Measurements from ENCODE around the gene RPS3A. TPM values are rescaled to one million over a fixed set of nuclear protein-coding genes. Genes with fewer than 3 reads are reported as not detected.
"Not testable (repeated sequence)": the region's sequence is repeated elsewhere in the genome, so short reads cannot be mapped to it uniquely, and the experiment has no call there.

RPS3A gene
- 1,000 to 10,000 TPM; 1,247 to 2,958 TPM for total RNA-seq
- polyA plus RNA-seq, result 1,000 to 10,000 TPM; 2,201 to 2,793 TPM
- long read RNA-seq, donor 1, transcript RPS3A-205 (6 exons, 674 nt), result minor isoform, 21 of 3,511 reads
- long read RNA-seq, donor 1, transcript RPS3A-208 (4 exons, 576 nt), result minor isoform, 10 of 3,511 reads
- long read RNA-seq, donor 1, transcript RPS3A-201 (6 exons, 934 nt), result major isoform, 3,101 of 3,511 reads
- long read RNA-seq, donor 1, partial matches to known transcripts, result 295 of 3,511 reads
- long read RNA-seq, donor 1, other reads (novel, unspliced or antisense), result 81 of 3,511 reads
- long read RNA-seq, donor 2, transcript RPS3A-208 (4 exons, 576 nt), result minor isoform, 5 of 1,594 reads
- long read RNA-seq, donor 2, transcript RPS3A-205 (6 exons, 674 nt), result minor isoform, 14 of 1,594 reads
- long read RNA-seq, donor 2, transcript RPS3A-201 (6 exons, 934 nt), result major isoform, 1,277 of 1,594 reads
- long read RNA-seq, donor 2, partial matches to known transcripts, result 272 of 1,594 reads
- long read RNA-seq, donor 2, other reads (novel, unspliced or antisense), result 22 of 1,594 reads
- long read RNA-seq, donor 3, transcript RPS3A-201 (6 exons, 934 nt), result major isoform, 1,885 of 2,166 reads
- long read RNA-seq, donor 3, transcript RPS3A-205 (6 exons, 674 nt), result minor isoform, 13 of 2,166 reads
- long read RNA-seq, donor 3, transcript RPS3A-208 (4 exons, 576 nt), result minor isoform, 14 of 2,166 reads
- long read RNA-seq, donor 3, partial matches to known transcripts, result 214 of 2,166 reads
- long read RNA-seq, donor 3, other reads (novel, unspliced or antisense), result 40 of 2,166 reads
- long read RNA-seq, donor 4, transcript RPS3A-208 (4 exons, 576 nt), result minor isoform, 15 of 1,685 reads
- long read RNA-seq, donor 4, transcript RPS3A-205 (6 exons, 674 nt), result minor isoform, 9 of 1,685 reads
- long read RNA-seq, donor 4, transcript RPS3A-201 (6 exons, 934 nt), result major isoform, 1,290 of 1,685 reads
- long read RNA-seq, donor 4, partial matches to known transcripts, result 336 of 1,685 reads
- long read RNA-seq, donor 4, other reads (novel, unspliced or antisense), result 32 of 1,685 reads
- long read RNA-seq, donor 5, transcript RPS3A-201 (6 exons, 934 nt), result major isoform, 2,891 of 3,390 reads
- long read RNA-seq, donor 5, transcript RPS3A-208 (4 exons, 576 nt), result minor isoform, 13 of 3,390 reads
- long read RNA-seq, donor 5, transcript RPS3A-205 (6 exons, 674 nt), result minor isoform, 41 of 3,390 reads
- long read RNA-seq, donor 5, partial matches to known transcripts, result 348 of 3,390 reads
- long read RNA-seq, donor 5, other reads (novel, unspliced or antisense), result 90 of 3,390 reads

- DNase-seq, result peak; percentile 97 to 99 (median 98)
- H3K27ac ChIP-seq (ENCODE audit: low read depth in 1 of 2, low read length in 1 of 2), result peak within 1 kb of the TSS; percentile 77 to 93
- H3K4me3 ChIP-seq, result peak within 1 kb of the TSS; percentile 61
- ATAC-seq (ENCODE audit: insufficient read depth, low FRiP score), result peak; percentile 96
- H3K36me3 ChIP-seq (ENCODE audit: control insufficient read depth in 4 of 4, insufficient read depth in 4 of 4, low read length in 4 of 4), result peaks cover 7 to 20% (median 17%) of the 10 kb centered on the region in 4 donors
- peak within 1 kb of the TSS; percentile 100 for H3K9ac ChIP-seq (ENCODE audit: insufficient read depth in 1 of 2, low read length in 2 of 2)
- no peaks in the 10 kb centered on the region for H3K9me3 ChIP-seq (ENCODE audit: control insufficient read depth in 4 of 4, insufficient read depth in 3 of 4, low read length in 3 of 4)
- TF ChIP-seq, protein P1, sequence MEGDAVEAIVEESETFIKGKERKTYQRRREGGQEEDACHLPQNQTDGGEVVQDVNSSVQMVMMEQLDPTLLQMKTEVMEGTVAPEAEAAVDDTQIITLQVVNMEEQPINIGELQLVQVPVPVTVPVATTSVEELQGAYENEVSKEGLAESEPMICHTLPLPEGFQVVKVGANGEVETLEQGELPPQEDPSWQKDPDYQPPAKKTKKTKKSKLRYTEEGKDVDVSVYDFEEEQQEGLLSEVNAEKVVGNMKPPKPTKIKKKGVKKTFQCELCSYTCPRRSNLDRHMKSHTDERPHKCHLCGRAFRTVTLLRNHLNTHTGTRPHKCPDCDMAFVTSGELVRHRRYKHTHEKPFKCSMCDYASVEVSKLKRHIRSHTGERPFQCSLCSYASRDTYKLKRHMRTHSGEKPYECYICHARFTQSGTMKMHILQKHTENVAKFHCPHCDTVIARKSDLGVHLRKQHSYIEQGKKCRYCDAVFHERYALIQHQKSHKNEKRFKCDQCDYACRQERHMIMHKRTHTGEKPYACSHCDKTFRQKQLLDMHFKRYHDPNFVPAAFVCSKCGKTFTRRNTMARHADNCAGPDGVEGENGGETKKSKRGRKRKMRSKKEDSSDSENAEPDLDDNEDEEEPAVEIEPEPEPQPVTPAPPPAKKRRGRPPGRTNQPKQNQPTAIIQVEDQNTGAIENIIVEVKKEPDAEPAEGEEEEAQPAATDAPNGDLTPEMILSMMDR (IDR thresholded peaks at IDR 0.05; ENCODE audit: control extremely low read depth, extremely low read depth), result peak; percentile 87
- WGBS, 2 donors, result 1% methylated on average over 69 of the region's 69 CpGs
- H3K27me3 ChIP-seq (ENCODE audit: control insufficient read depth in 3 of 3, insufficient read depth in 3 of 3, low read length in 2 of 3), result no peaks in the 10 kb centered on the region
- peaks cover 0 to 8% (median 3%) of the 10 kb centered on the region in 5 donors for H3K4me1 ChIP-seq (ENCODE audit: control insufficient read depth in 5 of 5, insufficient read depth in 5 of 5, low read length in 5 of 5)
Measured at GRCh38 chr4:151099229-151099975, at the start of gene RPS3A. TSS of gene RPS3A (plus strand) at chr4:151099628. CDS start at chr4:151099653, 25 bp downstream.

GRCh38 chr4:151052785-151053184 is 46.6 kb upstream of the RPS3A start:
- Histone ChIP-seq H3K4me3 (no peak overlapping the region), H3K9me3 (ENCODE audit: control insufficient read depth in 4 of 4, insufficient read depth in 3 of 4, low read length in 3 of 4) (no peaks in the 10 kb centered on the region), H3K27ac (ENCODE audit: low read depth in 1 of 2, low read length in 1 of 2) (no peak overlapping the region), H3K36me3 (ENCODE audit: control insufficient read depth in 4 of 4, insufficient read depth in 4 of 4, low read length in 4 of 4) (no peaks in the 10 kb centered on the region), H3K4me1 (ENCODE audit: control insufficient read depth in 5 of 5, insufficient read depth in 5 of 5, low read length in 5 of 5) (no peaks in the 10 kb centered on the region), H3K27me3 (ENCODE audit: control insufficient read depth in 3 of 3, insufficient read depth in 3 of 3, low read length in 2 of 3) (no peaks in the 10 kb centered on the region), H3K9ac (ENCODE audit: insufficient read depth in 1 of 2, low read length in 2 of 2) (no peak overlapping the region)
- DNase-seq, result no peak
- TF ChIP-seq, protein P1 (IDR thresholded peaks at IDR 0.05; ENCODE audit: control extremely low read depth, extremely low read depth), result no peak
- 84 to 90% methylated on average over 3 of the region's 3 CpGs for WGBS, 2 donors
- ATAC-seq (ENCODE audit: insufficient read depth, low FRiP score), result no peak

- no peak overlapping the region for H3K27ac ChIP-seq (ENCODE audit: low read depth in 1 of 2, low read length in 1 of 2)
- H3K4me3 ChIP-seq, result no peak overlapping the region
- H3K4me1 ChIP-seq (ENCODE audit: control insufficient read depth in 5 of 5, insufficient read depth in 5 of 5, low read length in 5 of 5), result no peaks in the 10 kb centered on the region
- no peak for ATAC-seq (ENCODE audit: insufficient read depth, low FRiP score)
- no peaks in the 10 kb centered on the region for H3K9me3 ChIP-seq (ENCODE audit: control insufficient read depth in 4 of 4, insufficient read depth in 3 of 4, low read length in 3 of 4)
- no peak for DNase-seq
- H3K36me3 ChIP-seq (ENCODE audit: control insufficient read depth in 4 of 4, insufficient read depth in 4 of 4, low read length in 4 of 4), result no peaks in the 10 kb centered on the region
- 41 to 58% methylated on average over 1 of the region's 1 CpG for WGBS, 2 donors
- no peaks in the 10 kb centered on the region for H3K27me3 ChIP-seq (ENCODE audit: control insufficient read depth in 3 of 3, insufficient read depth in 3 of 3, low read length in 2 of 3)
- TF ChIP-seq, protein P1 (IDR thresholded peaks at IDR 0.05; ENCODE audit: control extremely low read depth, extremely low read depth), result no peak
- H3K9ac ChIP-seq (ENCODE audit: insufficient read depth in 1 of 2, low read length in 2 of 2), result no peak overlapping the region
Measured at GRCh38 chr4:151055539-151055938, 43.9 kb upstream of the RPS3A start.

- ATAC-seq (ENCODE audit: insufficient read depth, low FRiP score); H3K9ac ChIP-seq (ENCODE audit: insufficient read depth in 1 of 2, low read length in 2 of 2); H3K4me1 ChIP-seq (ENCODE audit: control insufficient read depth in 5 of 5, insufficient read depth in 5 of 5, low read length in 5 of 5); H3K27ac ChIP-seq (ENCODE audit: low read depth in 1 of 2, low read length in 1 of 2); H3K9me3 ChIP-seq (ENCODE audit: control insufficient read depth in 4 of 4, insufficient read depth in 3 of 4, low read length in 3 of 4); H3K27me3 ChIP-seq (ENCODE audit: control insufficient read depth in 3 of 3, insufficient read depth in 3 of 3, low read length in 2 of 3); H3K4me3 ChIP-seq; H3K36me3 ChIP-seq (ENCODE audit: control insufficient read depth in 4 of 4, insufficient read depth in 4 of 4, low read length in 4 of 4); DNase-seq: not testable (repeated sequence)
- WGBS, 2 donors, result 97 to 98% methylated on average over 3 of the region's 3 CpGs
Measured at GRCh38 chr4:151063143-151063542, 36.3 kb upstream of the RPS3A start.
